ENCODE data around the gene PSIP1.

DNA sequence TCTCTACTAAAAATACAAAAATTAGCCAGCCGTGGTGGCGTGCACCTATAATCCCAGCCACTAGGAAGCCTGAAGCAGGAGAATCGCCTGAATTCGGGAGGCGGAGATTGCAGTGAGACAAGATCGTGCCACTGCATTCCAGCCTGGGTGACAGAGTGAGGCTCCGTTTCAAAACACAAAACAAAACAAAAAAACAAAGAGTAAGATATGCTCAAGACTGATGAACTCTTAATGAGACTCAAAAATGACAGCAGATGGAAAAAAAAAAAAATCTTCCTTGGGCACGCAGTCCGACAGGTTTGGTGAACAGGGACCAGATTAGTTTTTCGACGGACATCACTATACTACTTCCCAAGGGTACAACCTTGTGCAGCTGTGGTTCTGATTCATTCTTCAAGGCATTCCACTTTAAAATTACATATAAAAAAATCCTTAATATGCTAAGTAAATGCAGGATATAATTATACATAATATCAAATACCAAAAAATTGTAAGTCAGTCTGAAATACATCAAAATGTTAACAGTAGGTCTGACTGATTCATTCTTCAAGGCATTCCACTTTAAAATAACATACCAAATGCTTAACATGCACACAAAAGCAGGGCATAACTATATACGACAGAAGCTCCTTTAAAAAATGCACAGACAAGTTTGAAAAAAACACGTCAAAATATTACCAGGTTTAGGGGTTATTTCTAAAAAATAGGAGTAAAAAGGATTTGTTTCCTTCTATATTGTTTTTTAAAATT is 12.3 kb downstream of the PSIP1 start:
- TF ChIP-seq, protein P1, sequence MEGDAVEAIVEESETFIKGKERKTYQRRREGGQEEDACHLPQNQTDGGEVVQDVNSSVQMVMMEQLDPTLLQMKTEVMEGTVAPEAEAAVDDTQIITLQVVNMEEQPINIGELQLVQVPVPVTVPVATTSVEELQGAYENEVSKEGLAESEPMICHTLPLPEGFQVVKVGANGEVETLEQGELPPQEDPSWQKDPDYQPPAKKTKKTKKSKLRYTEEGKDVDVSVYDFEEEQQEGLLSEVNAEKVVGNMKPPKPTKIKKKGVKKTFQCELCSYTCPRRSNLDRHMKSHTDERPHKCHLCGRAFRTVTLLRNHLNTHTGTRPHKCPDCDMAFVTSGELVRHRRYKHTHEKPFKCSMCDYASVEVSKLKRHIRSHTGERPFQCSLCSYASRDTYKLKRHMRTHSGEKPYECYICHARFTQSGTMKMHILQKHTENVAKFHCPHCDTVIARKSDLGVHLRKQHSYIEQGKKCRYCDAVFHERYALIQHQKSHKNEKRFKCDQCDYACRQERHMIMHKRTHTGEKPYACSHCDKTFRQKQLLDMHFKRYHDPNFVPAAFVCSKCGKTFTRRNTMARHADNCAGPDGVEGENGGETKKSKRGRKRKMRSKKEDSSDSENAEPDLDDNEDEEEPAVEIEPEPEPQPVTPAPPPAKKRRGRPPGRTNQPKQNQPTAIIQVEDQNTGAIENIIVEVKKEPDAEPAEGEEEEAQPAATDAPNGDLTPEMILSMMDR (conservative IDR thresholded peaks at IDR 0.05; ENCODE audit: low read length) = no peak
- TF ChIP-seq EZH2phosphoT487 (IDR thresholded peaks at IDR 0.05; ENCODE audit: borderline replicate concordance, low read depth, low read length) = no peak
